ENCODE measurements around the gene ELOVL7.

- TF ChIP-seq CTCF (IDR thresholded peaks at IDR 0.05) (no peak), POLR2A (IDR thresholded peaks at IDR 0.05) (no peak), POLR2AphosphoS5 (IDR thresholded peaks at IDR 0.05) (no peak), EP300 (IDR thresholded peaks at IDR 0.05) (no peak)
These were observed 116.9 kb downstream of the ELOVL7 start for GRCh38 chr5:60727033-60727679.

All from suprapubic skin (tissue), 4 donors.